GM19455 (cell line): ENCODE results near the gene CPEB4.

ENCODE experiments used
- ATAC-seq: cut with Tn5 transposase; IDR thresholded peaks from one replicate; pipeline ENCODE4 v1.9.1; 2021; ENCODE audit not compliant: unreplicated experiment

The CPEB4 gene

DNA sequence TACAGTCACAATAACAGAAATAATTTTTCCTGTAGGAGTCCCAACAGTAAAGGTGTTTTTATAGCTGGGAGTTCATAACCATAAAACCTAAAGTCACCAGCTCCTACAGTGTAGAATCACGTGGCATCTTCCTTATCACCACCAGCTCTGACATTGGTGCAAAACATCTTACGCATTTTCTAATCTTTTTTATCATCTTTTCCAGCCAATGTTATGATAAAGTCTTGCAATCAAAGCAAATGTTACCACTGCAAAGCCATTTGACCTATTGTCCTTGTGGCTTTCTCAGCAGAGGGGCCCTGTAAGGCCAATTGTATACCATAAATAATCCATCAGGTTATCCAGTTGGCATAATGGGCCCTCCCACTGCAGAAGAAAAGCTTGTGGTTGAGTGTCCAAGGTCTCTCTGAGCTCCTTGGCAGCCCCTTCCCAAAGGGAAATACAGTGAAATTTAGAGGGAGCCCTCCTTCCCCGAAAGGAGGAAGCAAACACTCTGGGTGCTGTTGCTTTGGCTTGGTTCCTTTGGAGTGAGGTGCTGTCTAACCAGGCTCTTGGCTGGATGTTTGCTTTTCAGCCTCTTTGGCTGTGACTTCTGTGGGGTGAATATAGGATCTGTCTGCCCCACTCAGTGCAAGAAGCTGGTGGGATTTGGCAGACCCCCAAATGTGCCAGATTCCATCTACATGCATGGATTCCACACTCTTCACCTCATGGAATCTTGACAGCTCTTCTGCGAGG is 29.3 kb upstream of the CPEB4 start:
- ATAC-seq = no peak

DNA sequence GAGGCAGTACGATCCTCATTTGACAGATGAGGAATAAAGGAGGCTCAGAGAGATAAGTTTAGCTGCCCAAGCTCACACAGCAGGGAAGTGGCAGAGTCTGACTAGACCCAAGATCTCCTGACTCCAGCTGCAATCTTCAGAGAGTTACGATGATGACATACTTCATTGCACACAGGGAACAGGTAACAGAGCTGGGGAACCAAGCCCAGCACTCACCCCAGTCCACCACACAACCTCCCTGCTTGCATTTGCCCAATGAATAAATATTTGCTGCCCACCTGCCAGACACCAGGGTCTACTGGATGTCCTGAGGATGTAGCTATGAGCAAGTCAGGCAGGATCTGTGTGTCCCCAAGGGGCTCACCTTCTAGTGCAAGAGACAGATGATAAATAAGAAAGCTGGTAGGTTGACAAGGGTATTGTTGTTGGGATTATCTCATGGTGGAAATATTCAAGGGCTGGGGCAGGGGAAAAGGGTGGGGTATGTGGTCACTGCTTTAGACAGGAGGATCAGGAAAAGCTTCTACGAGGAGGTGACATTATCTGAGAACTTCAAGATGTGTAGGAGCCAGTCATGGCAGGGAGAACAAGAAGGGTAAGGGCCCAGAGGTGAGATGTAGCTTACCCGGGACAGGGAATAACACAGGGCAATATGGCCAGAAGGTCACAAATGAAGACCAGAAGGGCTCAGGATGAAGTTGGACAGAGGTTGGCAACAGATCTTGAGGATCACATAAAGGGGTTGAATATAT is 28.6 kb upstream of the CPEB4 start:
- no peak for ATAC-seq

DNA sequence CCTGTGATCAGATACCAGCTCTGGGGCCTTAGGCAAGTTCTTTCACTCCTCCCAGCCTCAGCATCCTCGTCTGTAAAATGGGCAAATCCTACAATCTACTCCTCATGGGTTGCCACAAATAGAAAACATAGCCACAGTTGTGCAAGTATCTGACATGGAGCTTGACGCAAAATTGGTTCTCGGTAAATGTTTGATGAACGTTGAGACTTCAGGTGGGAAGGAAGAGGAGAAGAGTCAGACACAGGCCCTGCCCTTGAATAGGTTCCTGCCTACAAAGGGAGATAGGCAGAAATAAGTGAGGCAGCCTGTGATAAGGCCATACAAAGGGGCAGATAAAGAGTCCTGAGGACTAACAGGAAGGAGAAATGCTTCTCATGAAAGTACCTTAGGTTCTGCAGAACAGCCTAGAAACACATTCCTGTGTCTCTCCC is 26.1 kb upstream of the CPEB4 start:
- ATAC-seq = no peak

DNA sequence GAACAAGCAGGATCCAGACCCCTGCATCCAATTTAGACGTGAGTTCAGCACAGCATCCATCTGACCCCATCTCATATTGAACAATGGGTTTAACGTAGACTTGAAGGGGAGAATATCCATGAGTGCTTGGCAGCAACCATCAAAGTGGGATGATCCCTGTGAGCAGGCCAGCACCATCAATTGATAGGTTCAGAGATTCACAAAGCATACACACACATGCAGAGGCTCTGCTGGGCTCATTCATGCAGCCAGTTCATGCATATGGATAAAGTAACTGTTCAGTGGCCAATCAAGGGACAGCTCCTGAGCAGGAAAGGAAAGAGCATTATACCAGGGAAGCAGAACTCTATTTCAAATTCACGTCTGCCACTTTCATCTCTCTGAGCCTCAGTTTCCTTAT is 24.8 kb upstream of the CPEB4 start:
- no peak for ATAC-seq

DNA sequence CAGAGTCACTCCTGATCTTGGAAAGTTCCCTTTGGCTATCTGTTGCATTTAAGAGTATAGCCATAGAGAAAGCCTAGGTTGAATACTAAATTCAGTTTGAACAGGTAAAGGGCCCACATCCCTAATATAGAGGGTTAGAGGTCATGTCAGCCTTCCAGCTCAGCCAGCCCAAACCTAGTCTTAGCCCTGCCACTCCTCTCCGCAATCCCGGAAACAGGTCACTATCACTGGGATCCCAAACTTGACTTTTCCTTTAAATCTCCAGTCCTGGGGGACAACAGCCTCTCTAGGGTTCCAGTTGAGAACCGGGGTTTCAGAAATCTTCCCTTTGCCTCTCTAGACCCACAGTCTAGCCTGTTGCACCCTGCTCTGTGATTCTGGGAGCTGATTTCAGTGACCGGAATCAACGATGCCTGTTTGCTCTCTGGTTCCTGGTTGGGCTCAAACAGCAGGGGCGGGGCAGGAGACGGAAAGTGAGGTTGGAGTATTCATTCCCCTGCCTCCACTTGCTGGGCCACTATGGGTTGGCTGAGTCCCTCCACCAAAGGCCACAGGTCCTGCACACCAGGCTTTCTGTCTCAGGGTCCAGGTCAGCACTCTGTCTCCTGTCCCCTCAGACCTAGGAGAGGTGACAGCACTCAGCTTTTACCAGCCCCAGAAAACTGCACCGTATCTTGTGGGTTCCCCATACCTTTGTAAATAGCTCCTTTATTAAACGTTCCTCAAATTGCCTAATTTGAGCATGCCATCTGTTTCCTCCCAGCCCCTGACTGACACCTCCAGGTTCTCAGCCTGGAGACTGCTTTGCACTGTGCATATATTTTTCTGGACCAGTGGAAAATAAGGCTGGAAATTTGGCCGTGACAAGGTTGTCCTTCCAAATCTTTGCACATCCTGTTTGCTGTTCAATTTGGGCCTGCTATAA is 23.8 kb upstream of the CPEB4 start:
- no peak for ATAC-seq

DNA sequence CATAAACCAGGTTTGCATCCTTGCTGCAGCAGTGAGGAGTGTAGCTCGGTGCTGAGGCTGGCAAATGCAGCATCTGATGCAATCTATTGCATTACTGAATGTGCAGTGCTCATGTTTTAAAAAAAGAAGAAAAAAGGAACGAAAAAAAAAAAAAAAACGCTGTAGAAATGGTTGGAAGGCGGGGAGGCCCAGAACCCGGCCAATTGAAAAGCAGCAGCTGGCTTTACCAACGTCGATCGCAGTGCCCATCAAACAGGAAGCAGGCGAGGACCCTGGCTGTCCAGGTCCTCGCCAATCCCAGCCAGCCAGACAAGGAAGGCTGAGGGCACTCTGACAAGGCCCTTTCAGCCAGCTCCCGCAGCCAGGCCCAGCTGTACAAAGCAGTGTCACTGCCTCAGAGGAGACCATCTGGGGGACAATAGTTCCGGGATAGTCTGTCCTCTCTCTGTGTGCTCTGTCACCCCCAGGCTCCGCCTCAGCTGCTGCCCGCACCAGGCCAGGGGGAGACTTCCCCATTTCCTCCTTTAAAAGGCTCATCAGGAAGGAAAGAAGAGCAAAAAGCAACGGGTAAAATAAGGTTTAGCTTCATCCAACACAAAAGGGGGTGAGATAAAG is 21.8 kb upstream of the CPEB4 start:
- ATAC-seq = no peak

DNA sequence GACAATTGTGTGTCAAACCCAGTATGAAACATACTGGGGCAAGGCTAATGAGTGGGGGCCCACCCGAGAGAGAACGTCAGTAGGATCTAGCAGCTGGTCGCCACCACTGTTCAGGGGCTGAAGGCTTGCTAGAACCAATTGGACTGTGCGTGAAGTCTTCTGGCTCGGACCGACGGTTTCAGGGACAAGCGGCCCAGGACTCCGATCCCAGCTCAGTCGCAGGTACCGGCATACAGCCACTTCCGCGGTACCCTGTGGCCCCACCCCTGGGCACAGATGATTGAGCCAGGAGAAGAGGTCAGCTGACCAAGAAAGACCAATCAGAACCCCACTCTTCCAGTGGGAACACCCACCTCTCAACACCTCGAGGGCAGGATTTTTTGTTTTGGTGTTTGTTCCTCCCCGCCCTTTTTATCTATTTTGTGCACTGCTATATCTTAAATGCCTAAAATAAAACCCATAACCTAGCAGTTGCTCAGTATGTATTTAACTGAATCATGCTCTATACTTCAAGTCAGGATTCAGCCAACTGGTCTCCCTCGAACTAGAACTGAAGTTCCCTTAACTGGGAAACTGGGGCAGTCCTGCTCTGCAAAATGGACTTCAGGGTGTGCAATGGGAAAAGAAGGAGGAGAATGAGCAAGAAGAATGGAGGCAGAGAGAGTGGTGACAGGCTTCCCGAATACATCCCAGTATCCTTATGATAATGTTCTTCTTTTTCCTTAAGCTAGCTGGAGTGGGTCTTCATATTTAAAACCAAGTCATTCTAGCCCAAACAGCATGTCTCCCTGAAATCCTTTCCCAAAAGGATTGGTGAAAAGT is 21.1 kb upstream of the CPEB4 start:
- no peak for ATAC-seq

DNA sequence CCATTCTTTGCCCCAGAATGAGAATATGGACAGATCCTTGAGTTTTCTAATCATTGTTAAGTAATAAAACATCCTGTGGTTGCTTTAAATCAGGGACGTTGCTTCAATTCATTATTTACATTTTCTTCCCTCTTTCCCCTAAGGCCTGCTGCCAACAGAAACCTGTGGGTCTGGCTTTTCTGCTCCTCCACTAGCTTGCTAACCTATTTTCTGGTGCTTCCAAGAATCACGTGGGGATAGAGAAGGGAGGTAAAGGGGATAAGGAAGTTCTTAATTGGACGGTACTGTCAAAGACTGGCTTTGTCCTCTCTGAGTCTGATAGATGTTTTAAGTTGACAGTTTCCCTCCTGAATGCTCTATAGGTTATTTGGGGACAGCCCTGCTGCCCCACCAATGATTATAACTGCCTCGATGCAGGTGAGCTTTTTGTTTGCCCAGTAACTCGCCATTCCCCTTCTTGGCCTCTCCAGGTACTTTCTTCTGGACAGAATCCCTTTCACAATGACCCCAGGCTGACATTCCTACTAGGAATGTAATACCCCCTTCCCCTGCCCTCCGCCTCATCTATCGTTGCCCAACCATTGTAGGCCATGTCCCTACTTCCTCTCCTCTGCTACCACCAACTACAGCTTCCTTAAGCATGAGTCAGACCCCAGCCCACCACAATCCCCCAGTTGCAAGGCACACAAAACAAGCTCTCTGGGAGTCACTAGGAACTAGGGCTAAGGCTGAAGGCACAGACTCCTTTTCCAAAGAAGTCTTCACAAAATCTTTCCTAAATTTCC is 19.9 kb upstream of the CPEB4 start:
- ATAC-seq = no peak

DNA sequence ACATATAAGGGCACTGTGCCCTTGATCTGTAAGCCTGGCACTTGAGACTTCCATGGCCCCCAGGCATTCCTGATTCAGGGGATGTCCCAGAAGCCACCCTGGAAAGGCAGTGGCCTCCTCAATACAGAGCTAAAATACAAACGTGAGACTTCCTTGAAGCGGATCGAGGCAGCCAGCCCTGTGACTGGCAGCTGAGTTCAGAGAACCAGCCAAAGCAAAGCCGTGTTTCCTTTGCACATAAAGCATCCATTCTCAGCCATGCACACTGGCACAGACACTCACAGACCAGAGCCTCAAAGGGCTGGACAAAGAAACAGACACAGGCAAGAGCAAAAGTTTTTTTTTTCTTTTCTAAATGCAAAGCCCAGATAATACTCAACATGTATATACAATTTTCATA is 18.8 kb upstream of the CPEB4 start:
- no peak for ATAC-seq

DNA sequence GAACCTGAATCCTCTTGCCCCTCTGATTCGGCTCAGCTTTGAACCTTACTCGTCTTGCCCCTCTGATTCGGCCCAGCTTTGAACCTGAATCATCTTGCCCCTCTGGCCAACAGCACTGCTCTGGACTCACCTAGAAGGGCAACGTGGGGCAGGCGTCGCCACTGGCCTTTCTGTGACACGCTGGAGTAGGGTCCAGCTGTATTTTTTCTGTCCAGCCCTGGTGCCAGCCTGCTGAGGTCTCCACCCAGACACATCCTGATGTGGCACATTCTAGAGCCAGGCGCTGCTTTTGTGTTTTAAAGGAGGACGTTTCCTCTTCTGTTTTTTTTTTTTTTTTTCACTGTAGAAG is 15.2 kb upstream of the CPEB4 start:
- ATAC-seq = no peak

DNA sequence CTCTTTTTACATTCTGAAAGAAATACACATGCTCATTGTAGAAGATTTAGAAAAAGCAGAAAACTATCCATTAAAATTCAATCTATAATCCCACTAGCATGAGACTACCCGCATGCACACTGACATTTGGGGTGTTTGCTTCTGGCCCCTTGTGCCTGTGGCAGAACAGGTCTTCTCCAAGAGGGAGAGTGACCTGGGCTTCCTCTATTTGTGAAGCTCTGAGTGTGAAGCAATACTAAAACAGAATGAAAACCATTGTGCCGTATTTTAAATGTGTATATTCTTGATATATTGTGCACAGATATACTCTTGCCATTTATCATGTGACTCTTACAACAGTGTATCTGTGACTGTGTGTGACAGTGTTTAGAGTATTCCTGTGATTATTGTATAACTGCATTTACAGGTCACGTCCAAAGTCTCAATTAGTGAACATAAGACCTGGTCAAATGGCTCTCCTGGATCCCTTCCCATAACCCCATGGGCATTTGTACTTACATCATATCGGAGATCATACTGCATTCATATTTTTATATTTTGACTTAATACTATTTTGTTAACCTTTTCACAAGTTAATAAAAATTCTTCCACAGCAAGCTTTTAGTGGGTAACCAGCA is 14.7 kb upstream of the CPEB4 start:
- no peak for ATAC-seq

DNA sequence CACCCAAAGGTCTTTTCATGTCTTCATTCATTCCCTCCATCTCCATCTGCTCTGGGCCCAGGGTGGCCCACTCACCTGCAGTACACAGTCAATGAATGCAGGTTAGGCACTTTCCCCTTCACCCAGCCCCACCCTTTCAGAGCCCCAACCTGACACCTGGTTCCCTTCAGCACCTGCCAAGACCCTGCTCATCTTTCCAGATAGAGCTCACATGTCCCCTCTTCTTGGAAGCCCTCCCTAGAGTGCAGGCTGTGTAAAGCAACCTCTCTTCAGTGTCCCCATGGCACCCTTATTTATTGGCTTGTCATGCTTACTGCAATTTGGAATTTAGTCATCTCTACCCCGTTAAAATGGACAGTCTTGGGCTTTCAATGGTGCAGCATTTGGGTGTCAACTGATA is 13.0 kb upstream of the CPEB4 start:
- no peak for ATAC-seq

DNA sequence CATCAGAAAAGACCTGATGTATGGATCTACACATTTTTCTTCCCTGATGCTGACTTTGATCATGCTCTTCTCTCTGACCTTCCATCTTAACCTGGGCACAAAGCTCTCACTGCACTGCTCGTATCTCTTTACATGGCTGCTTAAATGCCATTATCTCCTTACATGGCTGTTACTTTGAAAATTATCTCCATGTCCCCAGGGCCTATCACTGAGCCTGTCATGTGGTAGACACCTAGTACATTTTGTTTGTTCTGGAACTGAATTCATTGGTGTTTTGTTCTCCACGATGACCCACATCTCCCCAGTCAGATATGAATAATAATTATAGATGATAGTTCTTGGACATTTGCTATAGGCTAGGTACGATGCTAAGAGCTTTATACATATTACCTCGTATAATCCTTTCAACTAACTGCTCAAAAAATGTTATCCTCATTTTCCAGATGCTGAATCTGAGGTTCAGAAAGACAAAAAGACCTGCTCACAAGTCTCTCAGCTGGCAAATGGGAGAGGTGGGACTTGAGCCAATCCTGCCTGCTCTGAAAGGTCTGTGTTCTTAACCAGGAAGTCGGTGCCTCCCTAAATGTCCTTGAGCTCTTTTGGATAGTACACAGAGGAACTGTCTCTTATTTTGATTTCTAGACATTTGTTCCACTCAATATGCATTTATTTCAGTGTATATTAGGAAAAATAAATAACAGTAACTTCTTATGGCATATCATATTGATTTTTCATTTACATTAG is 9.8 kb upstream of the CPEB4 start:
- no peak for ATAC-seq

DNA sequence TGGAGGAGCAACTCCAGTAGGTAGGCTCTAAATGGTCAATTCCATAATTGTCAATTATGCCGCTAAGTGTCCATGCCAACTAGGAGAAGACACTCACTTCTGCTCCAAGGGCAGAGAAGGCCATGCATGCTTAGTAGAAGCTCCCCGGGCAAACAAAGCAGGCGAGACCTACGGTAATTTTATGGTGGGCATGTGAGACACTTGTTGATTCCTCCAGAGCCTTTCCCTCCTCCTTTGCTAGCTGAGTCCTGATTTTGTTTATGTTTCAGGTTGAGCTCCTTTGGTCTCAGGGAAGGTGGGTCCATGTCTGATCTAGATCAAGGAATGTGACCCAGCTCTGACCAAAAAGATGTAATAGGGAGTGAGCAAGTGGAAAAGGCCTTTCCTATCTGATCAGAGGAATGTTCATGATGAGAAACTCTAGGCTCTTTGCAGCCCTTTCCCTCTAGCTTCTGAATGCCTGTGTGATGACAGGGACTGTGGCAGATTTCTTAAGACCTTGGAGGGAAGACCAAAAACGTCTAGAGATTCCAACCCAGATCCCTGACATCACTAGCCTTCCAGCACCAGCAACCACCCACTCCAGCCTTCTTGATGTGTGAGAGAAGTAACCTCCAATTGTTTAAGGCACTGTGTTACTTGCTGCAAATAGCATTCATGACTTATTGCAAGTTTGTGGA is 7.7 kb upstream of the CPEB4 start:
- ATAC-seq = no peak

DNA sequence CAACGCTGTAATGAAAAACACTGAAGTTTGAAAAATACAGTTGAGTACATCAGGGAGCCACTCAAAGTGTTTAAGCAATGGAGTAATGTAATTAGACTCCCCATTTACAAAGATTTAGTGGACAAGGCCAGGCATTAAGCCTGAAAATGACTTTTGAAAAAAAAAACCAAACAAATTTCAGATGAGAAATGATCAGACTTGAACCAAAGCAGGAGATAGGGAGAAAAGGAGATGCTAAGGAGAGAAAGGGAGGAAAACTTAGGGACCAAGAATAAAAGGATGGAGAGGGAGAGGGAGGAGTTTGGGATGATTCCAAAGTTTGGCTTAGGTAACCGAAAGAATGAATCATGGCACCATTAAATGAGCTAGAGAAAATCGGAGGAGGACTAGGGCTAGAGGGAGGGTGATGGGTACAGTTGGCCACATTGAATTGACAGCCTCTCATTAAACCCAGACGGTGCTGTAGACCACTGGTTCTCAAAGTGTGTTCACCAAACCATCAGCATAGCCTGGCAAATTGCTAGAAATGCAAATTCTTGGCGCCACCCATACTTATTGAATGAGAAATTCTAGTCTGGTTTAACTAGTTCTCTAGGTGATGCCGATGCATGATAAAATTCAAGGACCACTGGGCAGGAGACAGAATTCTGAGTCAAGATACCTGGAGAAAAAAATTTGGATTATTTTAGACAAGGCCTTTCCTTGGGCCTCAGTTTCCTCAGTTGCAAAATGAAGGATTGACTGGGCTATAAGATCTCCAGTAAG is 6.2 kb upstream of the CPEB4 start:
- no peak for ATAC-seq

DNA sequence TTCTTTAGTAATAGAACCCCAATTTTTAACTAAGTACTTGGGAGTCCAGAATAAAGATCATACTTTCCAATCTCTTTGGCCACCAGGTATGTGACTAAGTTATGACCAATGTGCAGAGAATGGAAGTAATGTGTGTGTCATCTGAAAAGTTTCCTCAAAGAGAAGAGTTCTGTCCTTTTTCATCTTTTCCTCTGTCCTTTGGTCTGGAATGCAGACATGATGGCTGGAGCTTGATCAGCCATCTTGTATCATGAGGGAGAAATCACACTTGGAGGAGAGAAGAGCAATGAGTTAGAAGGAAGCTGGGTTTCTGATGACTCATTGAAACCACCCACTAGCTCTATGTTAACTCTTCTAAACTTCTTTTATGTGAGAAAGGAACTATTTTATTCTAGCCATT is 5.5 kb upstream of the CPEB4 start:
- ATAC-seq = no peak

DNA sequence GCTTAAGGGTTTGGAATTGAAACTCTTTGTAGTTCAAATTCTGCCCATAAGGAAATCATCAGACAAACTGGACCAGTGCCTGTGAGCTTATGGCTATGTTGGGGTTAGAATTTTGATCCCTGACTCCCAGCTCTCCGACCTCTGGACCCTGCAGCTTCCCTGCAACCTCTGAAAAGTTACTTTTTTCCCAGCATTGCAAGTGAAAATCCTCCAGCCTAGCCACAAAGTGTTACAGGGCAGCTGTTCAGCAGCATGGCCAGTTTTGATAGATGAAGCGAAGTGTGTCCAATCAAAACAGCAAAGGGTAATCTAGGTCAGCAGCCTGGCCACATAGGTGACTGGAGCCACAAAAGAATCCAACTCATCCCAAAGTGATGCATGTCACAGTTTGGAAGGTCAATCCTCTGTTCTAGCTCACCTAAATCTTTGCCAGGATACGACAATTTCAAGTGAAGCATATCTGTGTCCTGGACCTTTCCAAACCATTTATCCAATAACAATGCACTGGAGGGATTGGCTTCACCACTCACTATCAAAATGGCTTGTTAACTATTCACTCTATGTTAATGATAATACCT is 4.7 kb upstream of the CPEB4 start:
- ATAC-seq = no peak
